NCI-H524 (cell line): ENCODE data around the gene GRIPAP1.
A peak's percentile ranks its signal among the peaks of the same experiment; 100 is the strongest.

Experiments
- DNase-seq, 2 experiments: peaks; one replicate each; lab custom pipeline; 2025; lab: John Stamatoyannopoulos, UW

The GRIPAP1 gene, protein sequence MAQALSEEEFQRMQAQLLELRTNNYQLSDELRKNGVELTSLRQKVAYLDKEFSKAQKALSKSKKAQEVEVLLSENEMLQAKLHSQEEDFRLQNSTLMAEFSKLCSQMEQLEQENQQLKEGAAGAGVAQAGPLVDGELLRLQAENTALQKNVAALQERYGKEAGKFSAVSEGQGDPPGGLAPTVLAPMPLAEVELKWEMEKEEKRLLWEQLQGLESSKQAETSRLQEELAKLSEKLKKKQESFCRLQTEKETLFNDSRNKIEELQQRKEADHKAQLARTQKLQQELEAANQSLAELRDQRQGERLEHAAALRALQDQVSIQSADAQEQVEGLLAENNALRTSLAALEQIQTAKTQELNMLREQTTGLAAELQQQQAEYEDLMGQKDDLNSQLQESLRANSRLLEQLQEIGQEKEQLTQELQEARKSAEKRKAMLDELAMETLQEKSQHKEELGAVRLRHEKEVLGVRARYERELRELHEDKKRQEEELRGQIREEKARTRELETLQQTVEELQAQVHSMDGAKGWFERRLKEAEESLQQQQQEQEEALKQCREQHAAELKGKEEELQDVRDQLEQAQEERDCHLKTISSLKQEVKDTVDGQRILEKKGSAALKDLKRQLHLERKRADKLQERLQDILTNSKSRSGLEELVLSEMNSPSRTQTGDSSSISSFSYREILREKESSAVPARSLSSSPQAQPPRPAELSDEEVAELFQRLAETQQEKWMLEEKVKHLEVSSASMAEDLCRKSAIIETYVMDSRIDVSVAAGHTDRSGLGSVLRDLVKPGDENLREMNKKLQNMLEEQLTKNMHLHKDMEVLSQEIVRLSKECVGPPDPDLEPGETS

GRCh38 chrX:49002091-49002935, at the start of gene GRIPAP1:
GRIPAP1 (minus strand) TSS chrX:49002264; CDS start chrX:49002229, 35 bp downstream.
- peak; percentile 79 to 91 for DNase-seq

DNA sequence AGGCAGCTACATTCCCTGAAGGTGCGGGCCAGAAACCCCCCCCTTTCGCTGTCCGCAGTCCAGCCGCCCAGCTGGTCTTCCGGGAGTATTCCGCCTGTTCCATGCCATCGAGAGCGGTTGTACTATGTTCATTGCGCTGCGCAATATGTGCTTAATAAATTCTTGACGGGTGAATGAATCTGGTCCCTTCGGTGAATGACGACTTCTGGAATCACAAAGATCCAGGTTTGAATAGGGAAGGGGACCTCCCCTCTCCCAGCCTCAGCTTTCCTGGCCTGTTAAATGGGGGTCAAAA, 41.9 kb upstream of the GRIPAP1 start:
- no peak for DNase-seq

- peak; percentile 99 to 100 for DNase-seq
Measured at GRCh38 chrX:49043220-49043986, 41.3 kb upstream of the GRIPAP1 start, which contains the start of gene TFE3. TFE3 (minus strand) TSS chrX:49043357; CDS start chrX:49043226, 131 bp downstream.

DNA sequence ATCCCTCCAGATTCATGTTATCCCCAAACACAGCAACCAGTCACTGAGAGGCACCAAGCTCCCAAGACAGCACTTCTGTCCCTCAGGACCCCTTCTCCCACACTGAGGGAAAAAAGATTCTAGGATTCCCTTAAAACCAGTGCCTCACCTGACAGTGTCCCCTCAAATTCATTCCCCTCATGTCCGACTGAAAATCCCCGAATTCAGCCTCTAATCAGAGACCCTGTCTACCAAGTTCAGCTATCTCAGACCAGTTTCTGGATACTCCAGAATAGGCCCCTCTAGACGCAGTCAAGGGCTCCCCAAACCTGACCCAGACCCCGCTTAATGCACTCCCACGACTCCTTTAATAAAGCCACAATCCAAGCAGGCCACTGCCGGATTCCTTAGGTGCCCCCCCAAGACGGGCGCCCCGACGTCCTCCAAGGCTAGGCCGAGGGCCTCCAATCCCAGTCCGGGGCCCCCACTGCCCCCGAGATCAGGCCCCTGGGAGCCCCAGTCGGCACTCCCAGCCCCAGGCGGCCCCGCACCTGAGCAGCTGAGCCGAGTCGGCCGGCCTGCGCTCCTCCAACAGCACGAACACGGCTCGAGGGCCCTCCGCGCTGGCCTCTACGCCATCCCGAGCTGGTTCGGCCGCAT, 40.6 kb upstream of the GRIPAP1 start:
- DNase-seq, result peak in 1 of 2 experiments; percentile 34

DNA sequence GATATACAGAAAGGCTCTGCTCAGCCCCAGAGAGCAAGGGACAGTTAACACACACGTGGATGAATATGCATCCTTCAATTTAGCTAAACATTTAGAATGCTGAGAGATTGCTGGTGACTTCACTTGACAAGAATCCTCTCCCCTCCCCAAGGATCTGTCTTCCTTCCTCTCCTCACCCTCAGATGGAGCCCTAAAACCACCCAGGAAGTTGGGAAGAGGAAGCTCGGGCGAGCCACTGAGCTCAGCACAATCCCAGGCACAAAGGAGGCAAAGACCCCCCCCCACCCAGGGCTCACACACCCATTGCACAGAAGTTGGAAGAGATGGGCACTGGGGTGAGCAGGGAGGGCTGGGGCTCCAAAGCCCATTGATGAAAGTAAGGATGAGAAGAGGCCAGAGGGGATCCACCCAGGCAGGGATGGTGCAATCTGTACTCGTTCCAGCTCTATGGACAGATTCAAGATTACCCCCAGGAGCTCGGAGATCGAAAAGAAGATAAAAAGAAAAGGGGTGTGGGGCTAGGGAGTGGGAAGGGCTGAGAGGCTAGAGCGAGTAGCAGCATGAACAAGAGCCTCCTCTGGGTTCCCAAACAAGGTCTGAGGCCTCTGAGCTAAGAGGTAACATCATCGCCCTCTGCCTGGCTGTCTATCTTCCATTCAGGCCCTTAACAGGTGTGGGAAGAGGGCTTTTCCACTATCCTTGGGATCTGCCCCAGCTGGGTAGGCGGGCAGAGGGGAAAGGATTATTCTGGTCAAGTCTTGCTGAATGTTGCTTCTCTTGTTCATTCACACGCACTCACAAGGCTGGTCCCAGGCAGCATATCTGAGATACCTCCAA, 39.9 kb upstream of the GRIPAP1 start:
- peak; percentile 53 to 77 for DNase-seq

DNA sequence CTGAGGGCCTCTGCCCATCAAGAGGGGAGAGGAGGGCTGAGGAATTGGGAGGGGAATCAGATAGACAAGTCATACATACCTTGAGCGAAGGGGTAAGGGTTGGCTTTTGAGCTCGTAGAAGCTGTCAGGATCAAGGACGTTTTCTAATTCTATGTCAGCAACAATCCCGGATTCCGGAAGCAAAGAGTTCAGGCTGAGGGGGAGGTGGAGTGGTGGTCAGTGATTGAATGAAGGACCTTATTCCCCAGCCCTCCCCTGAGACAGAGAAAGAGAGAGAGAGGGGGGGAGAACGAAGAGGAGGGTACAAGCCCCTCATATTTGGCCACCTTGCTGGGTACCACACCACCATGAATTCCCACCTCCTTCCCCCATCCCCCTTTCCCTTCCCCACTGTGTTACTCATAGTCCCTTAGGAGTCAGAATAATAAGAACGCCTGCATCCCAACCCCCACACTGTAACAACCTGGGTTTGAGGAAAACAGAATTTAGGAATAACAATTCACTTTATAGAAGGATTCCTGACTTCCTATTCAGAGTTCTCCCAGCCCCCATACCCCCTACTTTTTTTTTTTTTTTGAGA, 38.4 kb upstream of the GRIPAP1 start:
- DNase-seq, result no peak

GRCh38 chrX:49039598-49040375, 37.7 kb upstream of the GRIPAP1 start:
- DNase-seq, result peak; percentile 12 to 53

GRCh38 chrX:49037883-49038475, 35.9 kb upstream of the GRIPAP1 start:
- no peak for DNase-seq

DNA sequence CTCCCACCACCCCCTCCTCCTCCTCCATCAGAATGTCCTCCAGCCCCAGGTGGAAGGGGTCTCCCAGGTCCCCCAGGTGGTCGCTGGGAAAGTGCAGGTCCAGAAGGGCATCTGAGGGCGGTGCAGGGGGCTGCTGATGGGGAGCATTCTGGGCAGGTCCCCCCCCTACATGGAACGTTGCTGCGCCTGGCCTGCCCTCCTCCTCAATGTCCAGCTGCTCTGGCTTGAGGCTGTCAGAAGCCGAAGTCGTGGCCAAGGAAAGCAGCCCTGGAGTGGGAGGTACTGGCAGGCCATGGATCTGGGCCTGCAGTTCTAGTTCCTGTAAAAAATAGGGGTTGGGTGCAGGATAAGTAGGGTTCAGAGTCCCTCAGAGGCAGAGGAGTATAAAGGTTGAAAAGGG, 28.2 kb upstream of the GRIPAP1 start:
- DNase-seq, result no peak

DNA sequence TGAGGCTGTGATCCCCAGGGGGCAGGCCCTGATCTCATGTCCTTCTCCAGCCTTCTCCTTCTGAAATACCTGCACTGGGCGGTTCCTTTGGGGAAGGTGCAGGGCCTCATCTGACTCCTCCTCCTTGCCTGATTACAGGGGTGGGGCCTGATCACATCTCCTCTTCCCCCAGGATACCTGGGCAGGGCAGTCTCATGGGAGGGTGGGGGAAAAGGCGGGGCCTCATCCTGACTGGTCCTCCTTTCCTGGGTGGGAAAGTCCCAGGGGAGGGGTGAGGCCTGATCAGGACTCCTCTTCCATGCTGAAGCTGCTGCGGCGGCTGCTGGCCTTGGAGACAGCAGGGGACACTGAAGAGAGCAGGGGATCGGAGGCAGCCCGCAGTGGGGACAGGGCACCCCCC, 27.8 kb upstream of the GRIPAP1 start:
- no peak for DNase-seq

DNA sequence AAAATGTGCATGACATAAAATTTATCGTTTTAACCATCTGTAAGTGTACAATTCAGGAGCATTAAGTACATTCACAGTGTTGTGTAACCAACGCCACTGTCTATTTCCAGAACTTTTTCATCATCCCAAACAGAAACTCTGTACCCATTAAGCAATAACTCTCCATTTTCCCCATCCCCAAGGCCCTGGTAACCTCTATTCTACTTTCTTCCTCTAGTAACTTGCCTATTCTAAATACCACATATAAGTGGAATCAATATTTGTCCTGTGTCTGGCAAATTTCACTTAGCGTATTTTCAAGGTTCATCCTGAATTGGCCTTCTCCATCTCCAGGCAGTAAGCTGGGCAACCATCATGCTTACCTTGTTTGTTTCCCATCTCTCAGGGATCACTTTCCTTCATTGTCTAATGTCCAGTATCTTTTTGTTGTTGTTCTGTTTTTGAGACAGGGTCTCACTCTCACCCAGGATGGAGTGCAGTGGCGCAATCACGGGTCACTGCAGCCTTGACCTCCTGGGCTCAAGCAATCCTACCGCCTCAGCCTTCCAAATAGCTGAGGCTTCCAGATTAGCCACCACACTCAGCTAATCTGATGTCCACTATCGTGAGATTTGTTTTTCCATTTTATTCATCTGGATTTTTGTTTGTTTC, 17.7 kb upstream of the GRIPAP1 start:
- no peak for DNase-seq

DNA sequence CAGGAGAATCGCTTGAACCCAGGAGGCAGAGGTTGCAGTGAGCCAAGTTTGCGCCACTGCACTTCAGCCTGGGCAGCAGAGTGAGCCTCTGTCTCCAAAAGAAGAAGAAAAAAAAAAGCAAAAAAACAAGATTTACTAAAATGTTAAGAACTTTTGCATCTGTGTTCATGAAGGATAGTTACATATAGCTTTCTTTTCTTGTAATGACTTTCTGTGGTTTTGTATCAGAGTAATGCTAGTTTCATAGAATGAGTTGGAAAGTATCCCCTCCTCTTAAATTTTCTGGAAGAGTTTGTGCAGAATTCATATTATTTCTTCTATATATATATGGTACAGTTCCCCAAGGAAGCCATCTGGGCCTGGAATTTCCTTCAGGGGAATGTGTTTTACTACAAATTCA, 17.0 kb upstream of the GRIPAP1 start:
- no peak for DNase-seq

DNA sequence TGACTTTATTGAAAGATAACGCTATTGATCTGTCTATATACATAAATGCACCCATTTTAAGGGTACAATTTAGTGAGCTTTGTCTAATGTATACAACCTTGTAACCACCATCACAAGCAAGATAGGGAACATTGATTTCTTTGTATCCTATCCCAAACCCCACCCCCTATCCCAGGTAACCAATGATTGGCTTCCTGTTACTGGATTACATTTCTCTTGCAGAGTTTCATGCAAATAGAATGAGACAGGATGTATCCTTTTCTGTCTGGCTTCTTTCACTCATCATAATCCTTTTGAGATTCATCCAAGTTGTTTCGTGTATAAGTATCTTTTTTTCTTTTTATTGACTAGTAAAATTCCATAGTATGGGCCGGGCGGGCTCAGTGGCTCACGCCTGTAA, 1.6 kb upstream of the GRIPAP1 start:
- no peak for DNase-seq

GRCh38 chrX:49001521-49002090, 458 bp downstream of the GRIPAP1 start:
- peak; percentile 86 to 88 for DNase-seq

DNA sequence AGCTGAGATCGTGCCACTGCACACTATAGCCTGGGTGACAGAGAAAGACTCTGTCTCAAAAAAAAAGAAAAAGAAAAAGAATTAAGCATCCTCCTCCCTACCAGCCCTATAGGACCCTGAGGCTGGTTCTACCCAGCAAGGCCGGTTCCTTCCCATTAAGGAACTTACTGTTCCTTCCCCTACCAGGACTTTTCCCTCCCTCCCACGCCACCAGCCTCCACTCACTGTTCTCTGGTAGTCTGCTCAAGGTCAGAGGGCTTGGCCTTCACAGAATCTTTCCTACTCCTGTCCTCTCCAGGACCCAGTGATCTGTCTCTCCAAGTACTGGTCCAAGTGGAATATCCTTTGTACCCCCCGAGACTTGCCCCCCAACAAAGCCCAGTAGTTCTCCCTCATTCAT, 1.4 kb downstream of the GRIPAP1 start:
- no peak for DNase-seq

GRCh38 chrX:48999030-48999429, 3.0 kb downstream of the GRIPAP1 start:
- DNase-seq, result no peak

DNA sequence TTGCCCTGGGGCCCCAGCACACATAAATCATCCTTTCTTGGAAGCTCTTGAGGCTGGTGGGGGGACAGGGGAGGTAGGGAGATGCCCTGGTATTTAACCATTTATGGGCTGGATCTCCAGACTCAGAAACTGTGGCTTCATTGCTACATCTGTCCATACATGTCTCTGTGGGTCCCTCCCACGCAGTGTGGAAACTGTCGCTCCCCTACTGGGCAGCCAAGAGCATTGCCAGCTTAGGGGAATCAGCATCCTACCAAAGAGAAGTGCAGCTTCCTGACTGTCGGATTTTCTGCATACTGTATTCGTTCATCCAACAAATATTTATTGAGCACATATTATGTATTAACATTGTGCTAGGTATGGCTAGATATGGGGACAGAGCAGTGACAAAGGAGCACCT, 3.7 kb downstream of the GRIPAP1 start:
- no peak for DNase-seq

- no peak for DNase-seq
Measured at GRCh38 chrX:48997865-48998264, 4.2 kb downstream of the GRIPAP1 start.
